Measurements from ENCODE around the gene OR1L6. TPM values are rescaled to one million over a fixed set of nuclear protein-coding genes. Genes with fewer than 3 reads are reported as not detected.

The OR1L6 gene
- total and polyA plus RNA-seq, 8 donors, result not detected

DNA sequence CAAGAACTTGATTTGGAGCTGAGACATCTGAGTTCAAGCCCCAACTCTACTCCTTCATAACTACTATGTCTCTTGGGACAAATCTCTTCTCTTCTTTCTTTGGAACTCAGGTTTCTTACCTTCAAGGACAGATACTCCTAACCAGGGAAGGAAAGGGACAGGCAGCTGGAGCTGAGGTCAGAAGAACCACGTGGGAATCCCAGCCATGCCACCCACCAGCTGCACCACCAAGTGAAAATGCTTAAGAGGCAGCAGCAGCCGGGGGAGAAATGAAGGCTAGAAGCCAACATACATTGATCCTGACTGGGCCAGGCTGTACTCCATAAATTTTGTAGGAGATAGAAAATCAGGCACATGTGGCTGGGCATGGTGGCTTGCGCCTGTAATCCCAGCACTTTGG is 37.1 kb downstream of the OR1L6 start:
- H3K27me3 ChIP-seq, result no peaks in the 10 kb centered on the region
- H3K4me1 ChIP-seq, result no peaks in the 10 kb centered on the region
- TF ChIP-seq, protein P1, sequence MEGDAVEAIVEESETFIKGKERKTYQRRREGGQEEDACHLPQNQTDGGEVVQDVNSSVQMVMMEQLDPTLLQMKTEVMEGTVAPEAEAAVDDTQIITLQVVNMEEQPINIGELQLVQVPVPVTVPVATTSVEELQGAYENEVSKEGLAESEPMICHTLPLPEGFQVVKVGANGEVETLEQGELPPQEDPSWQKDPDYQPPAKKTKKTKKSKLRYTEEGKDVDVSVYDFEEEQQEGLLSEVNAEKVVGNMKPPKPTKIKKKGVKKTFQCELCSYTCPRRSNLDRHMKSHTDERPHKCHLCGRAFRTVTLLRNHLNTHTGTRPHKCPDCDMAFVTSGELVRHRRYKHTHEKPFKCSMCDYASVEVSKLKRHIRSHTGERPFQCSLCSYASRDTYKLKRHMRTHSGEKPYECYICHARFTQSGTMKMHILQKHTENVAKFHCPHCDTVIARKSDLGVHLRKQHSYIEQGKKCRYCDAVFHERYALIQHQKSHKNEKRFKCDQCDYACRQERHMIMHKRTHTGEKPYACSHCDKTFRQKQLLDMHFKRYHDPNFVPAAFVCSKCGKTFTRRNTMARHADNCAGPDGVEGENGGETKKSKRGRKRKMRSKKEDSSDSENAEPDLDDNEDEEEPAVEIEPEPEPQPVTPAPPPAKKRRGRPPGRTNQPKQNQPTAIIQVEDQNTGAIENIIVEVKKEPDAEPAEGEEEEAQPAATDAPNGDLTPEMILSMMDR (IDR thresholded peaks at IDR 0.05), result no peak
- TF ChIP-seq POLR2AphosphoS5 (IDR thresholded peaks at IDR 0.05) (no peak), EP300 (IDR thresholded peaks at IDR 0.05) (no peak), POLR2A (IDR thresholded peaks at IDR 0.05) (no peak)
- no peak overlapping the region for H3K4me3 ChIP-seq
- no peak for DNase-seq
- H3K9me3 ChIP-seq, result peaks cover 0 to 2% (median 0%) of the 10 kb centered on the region in 4 donors
- intact Hi-C loops (cut with DNase I; ENCODE audit: low total_unique reads), result no loop called here
- no peak overlapping the region for H3K27ac ChIP-seq
- no peaks in the 10 kb centered on the region for H3K36me3 ChIP-seq
- 80 to 89% (median 84%) methylated on average over 3 of the region's 3 CpGs for WGBS, 5 donors

DNA sequence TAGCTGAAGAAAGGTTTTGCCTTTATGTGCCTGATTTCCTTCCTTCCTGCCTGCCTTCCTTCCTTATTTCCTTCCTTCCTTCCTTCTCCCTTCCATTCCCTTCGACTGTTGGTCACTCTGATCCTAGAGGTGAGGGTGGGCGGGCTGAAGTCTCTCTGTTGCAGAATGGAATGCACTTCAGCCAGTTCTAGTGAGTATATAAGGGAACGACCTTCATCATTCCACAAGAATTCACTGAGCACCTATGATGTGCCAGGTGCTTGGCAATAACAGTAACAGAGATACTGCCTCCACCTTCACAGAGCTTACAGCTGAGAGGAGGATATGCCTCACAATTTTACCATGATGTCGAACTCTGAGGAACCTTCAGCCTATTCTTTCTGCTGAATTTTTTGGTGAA is 37.9 kb downstream of the OR1L6 start:
- DNase-seq, result no peak
- intact Hi-C loops (cut with DNase I; ENCODE audit: low total_unique reads), result no loop called here
- Histone ChIP-seq H3K27me3 (no peaks in the 10 kb centered on the region), H3K36me3 (no peaks in the 10 kb centered on the region), H3K4me1 (no peaks in the 10 kb centered on the region), H3K4me3 (no peak overlapping the region), H3K9me3 (no peaks in the 10 kb centered on the region), H3K27ac (no peak overlapping the region)
- WGBS, 5 donors, result 62 to 80% (median 63%) methylated on average over 4 of the region's 4 CpGs
- TF ChIP-seq, protein P1 (IDR thresholded peaks at IDR 0.05), result no peak
- TF ChIP-seq POLR2AphosphoS5 (IDR thresholded peaks at IDR 0.05) (no peak), EP300 (IDR thresholded peaks at IDR 0.05) (no peak), POLR2A (IDR thresholded peaks at IDR 0.05) (no peak)

DNA sequence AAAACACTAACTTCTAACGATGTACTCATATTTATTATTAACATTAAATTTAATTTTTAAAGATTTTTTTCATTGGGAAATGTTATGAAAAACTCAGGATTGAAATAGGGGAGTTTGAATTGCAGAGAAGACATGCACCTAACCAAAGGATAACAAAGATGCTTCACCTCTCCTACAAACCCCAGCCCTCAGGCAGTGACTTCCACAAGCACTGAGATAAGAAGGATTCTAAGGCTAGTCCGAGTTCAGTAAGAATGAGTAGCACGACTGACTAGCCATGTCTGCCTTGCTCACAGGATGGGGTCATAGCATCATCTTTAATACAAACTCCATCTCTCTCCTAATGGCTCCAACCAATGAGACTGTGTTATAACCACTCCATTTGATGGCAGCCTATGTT is 39.6 kb downstream of the OR1L6 start:
- no peaks in the 10 kb centered on the region for H3K36me3 ChIP-seq
- H3K4me1 ChIP-seq, result no peaks in the 10 kb centered on the region
- TF ChIP-seq, protein P1 (IDR thresholded peaks at IDR 0.05), result no peak
- TF ChIP-seq POLR2AphosphoS5 (IDR thresholded peaks at IDR 0.05) (no peak), EP300 (IDR thresholded peaks at IDR 0.05) (no peak), POLR2A (IDR thresholded peaks at IDR 0.05) (no peak)
- 54 to 69% (median 58%) methylated on average over 3 of the region's 3 CpGs for WGBS, 5 donors
- intact Hi-C loops (cut with DNase I; ENCODE audit: low total_unique reads), result no loop called here
- no peak for DNase-seq
- H3K27me3 ChIP-seq, result no peaks in the 10 kb centered on the region
- no peak overlapping the region for H3K27ac ChIP-seq
- no peaks in the 10 kb centered on the region for H3K9me3 ChIP-seq
- H3K4me3 ChIP-seq, result no peak overlapping the region

DNA sequence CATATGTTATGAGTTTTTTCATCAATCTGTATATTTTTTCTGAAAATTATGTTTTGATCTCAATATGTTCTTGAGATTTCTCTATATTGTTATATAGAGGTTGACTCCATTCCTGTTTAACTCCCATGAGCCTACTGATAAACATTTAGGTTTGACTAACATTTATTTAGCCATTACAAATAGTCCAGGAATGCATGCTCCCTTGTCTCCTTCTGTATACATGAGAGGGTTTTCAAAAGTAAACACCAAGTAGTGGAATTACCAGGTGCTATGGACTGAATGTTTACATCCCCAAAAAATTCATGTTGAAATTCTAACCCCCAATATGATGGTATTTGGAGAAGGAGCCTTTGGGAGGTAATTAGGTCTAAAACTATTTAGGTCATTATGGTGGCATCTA is 43.2 kb downstream of the OR1L6 start:
- H3K4me3 ChIP-seq, result no peak overlapping the region
- DNase-seq, result no peak
- TF ChIP-seq EP300 (IDR thresholded peaks at IDR 0.05) (no peak), POLR2AphosphoS5 (IDR thresholded peaks at IDR 0.05) (no peak), POLR2A (IDR thresholded peaks at IDR 0.05) (no peak)
- TF ChIP-seq, protein P1 (IDR thresholded peaks at IDR 0.05), result no peak
- H3K27ac ChIP-seq, result no peak overlapping the region
- H3K36me3 ChIP-seq, result no peaks in the 10 kb centered on the region
- H3K27me3 ChIP-seq, result no peaks in the 10 kb centered on the region
- H3K4me1 ChIP-seq, result no peaks in the 10 kb centered on the region
- H3K9me3 ChIP-seq, result no peaks in the 10 kb centered on the region
- intact Hi-C loops (cut with DNase I; ENCODE audit: low total_unique reads), result no loop called here

Measured in stomach (tissue), 9 donors.